ENCODE data around the gene TINAGL1. TPM values are rescaled to one million over a fixed set of nuclear protein-coding genes. Genes with fewer than 3 reads are reported as not detected.

The TINAGL1 gene
- total and polyA plus RNA-seq, 2 experiments from 2014 or later, result 1.1 to 3.5 TPM

GRCh38 chr1:31580891-31581603, 4.7 kb downstream of the TINAGL1 start:
- Histone ChIP-seq H3K27ac (no peak overlapping the region), H3K4me2 (ENCODE audit: unreplicated experiment) (no peak overlapping the region)

GRCh38 chr1:31581821-31582810, 5.8 kb downstream of the TINAGL1 start:
- Histone ChIP-seq H2AFZ (no peak overlapping the region), H3K4me2 (ENCODE audit: unreplicated experiment) (no peak overlapping the region), H4K20me1 (ENCODE audit: insufficient read depth) (no peaks in the 10 kb centered on the region), H3K27me3 (replicated peaks; ENCODE audit: insufficient read depth) (no peaks in the 10 kb centered on the region), H3K4me1 (ENCODE audit: insufficient read depth) (peaks cover 13% of the 10 kb centered on the region), H3K9me3 (ENCODE audit: low read depth) (no peaks in the 10 kb centered on the region), H3K36me3 (ENCODE audit: low read depth) (no peaks in the 10 kb centered on the region), H3K4me3 (no peak overlapping the region), H3K27ac (no peak overlapping the region), H3F3A (ENCODE audit: insufficient read depth) (peaks cover 8% of the 10 kb centered on the region; the same call in 1 of the 2 replicates), H3K9me2 (ENCODE audit: insufficient read depth) (no peaks in the 10 kb centered on the region), H3K79me2 (ENCODE audit: insufficient read depth) (no peaks in the 10 kb centered on the region), H3K9ac (no peak overlapping the region)
- in situ Hi-C loops (cut with MboI), result no loop called here
- TF ChIP-seq EZH2 (IDR thresholded peaks at IDR 0.05; ENCODE audit: insufficient read depth, poor library complexity, severe bottlenecking) (no peak), EZH2phosphoT487 (IDR thresholded peaks at IDR 0.05; ENCODE audit: insufficient read depth, low read depth) (no peak)
- 82 to 85% methylated on average over 11 to 12 of the region's 12 CpGs for WGBS, 2 experiments (ENCODE audit: low coverage in 1 of 2, low lambda C conversion rate in 2 of 2, missing lambda C conversion rate in 2 of 2)
- DNase-seq, result peak; percentile 42

More at GRCh38 chr1:31580891-31581603, 4.7 kb downstream of the TINAGL1 start:
- no peak for DNase-seq
- no peaks in the 10 kb centered on the region for H3K36me3 ChIP-seq (ENCODE audit: low read depth)
- H3F3A ChIP-seq (ENCODE audit: insufficient read depth), result peaks cover 8% of the 10 kb centered on the region; the same call in 1 of the 2 replicates
- H3K9me3 ChIP-seq (ENCODE audit: low read depth), result no peaks in the 10 kb centered on the region
- no peak overlapping the region for H3K9ac ChIP-seq
- no peaks in the 10 kb centered on the region for H3K79me2 ChIP-seq (ENCODE audit: insufficient read depth)
- in situ Hi-C loops (cut with MboI), result no loop called here
- TF ChIP-seq EZH2 (IDR thresholded peaks at IDR 0.05; ENCODE audit: insufficient read depth, poor library complexity, severe bottlenecking) (no peak), EZH2phosphoT487 (IDR thresholded peaks at IDR 0.05; ENCODE audit: insufficient read depth, low read depth) (no peak)
- no peaks in the 10 kb centered on the region for H4K20me1 ChIP-seq (ENCODE audit: insufficient read depth)
- no peaks in the 10 kb centered on the region for H3K27me3 ChIP-seq (replicated peaks; ENCODE audit: insufficient read depth)
- no peak overlapping the region for H3K4me3 ChIP-seq
- peaks cover 18% of the 10 kb centered on the region for H3K4me1 ChIP-seq (ENCODE audit: insufficient read depth)
- H3K9me2 ChIP-seq (ENCODE audit: insufficient read depth), result no peaks in the 10 kb centered on the region
- no peak overlapping the region for H2AFZ ChIP-seq
- 91 to 93% methylated on average over 15 of the region's 15 CpGs for WGBS, 2 experiments (ENCODE audit: low coverage in 1 of 2, low lambda C conversion rate in 2 of 2, missing lambda C conversion rate in 2 of 2)

- 91 to 93% methylated on average over 16 of the region's 16 CpGs for WGBS, 2 experiments (ENCODE audit: low coverage in 1 of 2, low lambda C conversion rate in 2 of 2, missing lambda C conversion rate in 2 of 2)
Measured at GRCh38 chr1:31583082-31583994, 7.0 kb downstream of the TINAGL1 start.

More at GRCh38 chr1:31583082-31583994, 7.0 kb downstream of the TINAGL1 start:
- H3K36me3 ChIP-seq (ENCODE audit: low read depth), result no peaks in the 10 kb centered on the region
- H3K4me2 ChIP-seq (ENCODE audit: unreplicated experiment), result no peak overlapping the region
- no peaks in the 10 kb centered on the region for H3K79me2 ChIP-seq (ENCODE audit: insufficient read depth)
- TF ChIP-seq EZH2 (IDR thresholded peaks at IDR 0.05; ENCODE audit: insufficient read depth, poor library complexity, severe bottlenecking), result no peak
- TF ChIP-seq EZH2phosphoT487 (IDR thresholded peaks at IDR 0.05; ENCODE audit: insufficient read depth, low read depth), result no peak
- no peak overlapping the region for H3K27ac ChIP-seq
- no peak overlapping the region for H3K4me3 ChIP-seq
- no peaks in the 10 kb centered on the region for H3K9me3 ChIP-seq (ENCODE audit: low read depth)
- DNase-seq, result no peak
- in situ Hi-C loops (cut with MboI), result no loop called here
- H4K20me1 ChIP-seq (ENCODE audit: insufficient read depth), result no peaks in the 10 kb centered on the region
- no peaks in the 10 kb centered on the region for H3K9me2 ChIP-seq (ENCODE audit: insufficient read depth)
- H2AFZ ChIP-seq, result no peak overlapping the region
- peaks cover 12% of the 10 kb centered on the region for H3K4me1 ChIP-seq (ENCODE audit: insufficient read depth)
- no peaks in the 10 kb centered on the region for H3K27me3 ChIP-seq (replicated peaks; ENCODE audit: insufficient read depth)
- no peak overlapping the region for H3K9ac ChIP-seq
- H3F3A ChIP-seq (ENCODE audit: insufficient read depth), result peaks cover 8% of the 10 kb centered on the region; the same call in 1 of the 2 replicates
